Pons (tissue), 1 donor: ENCODE data around the gene A4GALT.
A peak's percentile ranks its signal among the peaks of the same experiment; 100 is the strongest.
"Not testable (repeated sequence)": the region's sequence is repeated elsewhere in the genome, so short reads cannot be mapped to it uniquely, and the experiment has no call there.

Source experiments
- DNase-seq: peaks from one replicate; pipeline ENCODE4 v3.0.0-alpha.2; 2016; ENCODE audit warnings: low spot score

Gene A4GALT

DNA sequence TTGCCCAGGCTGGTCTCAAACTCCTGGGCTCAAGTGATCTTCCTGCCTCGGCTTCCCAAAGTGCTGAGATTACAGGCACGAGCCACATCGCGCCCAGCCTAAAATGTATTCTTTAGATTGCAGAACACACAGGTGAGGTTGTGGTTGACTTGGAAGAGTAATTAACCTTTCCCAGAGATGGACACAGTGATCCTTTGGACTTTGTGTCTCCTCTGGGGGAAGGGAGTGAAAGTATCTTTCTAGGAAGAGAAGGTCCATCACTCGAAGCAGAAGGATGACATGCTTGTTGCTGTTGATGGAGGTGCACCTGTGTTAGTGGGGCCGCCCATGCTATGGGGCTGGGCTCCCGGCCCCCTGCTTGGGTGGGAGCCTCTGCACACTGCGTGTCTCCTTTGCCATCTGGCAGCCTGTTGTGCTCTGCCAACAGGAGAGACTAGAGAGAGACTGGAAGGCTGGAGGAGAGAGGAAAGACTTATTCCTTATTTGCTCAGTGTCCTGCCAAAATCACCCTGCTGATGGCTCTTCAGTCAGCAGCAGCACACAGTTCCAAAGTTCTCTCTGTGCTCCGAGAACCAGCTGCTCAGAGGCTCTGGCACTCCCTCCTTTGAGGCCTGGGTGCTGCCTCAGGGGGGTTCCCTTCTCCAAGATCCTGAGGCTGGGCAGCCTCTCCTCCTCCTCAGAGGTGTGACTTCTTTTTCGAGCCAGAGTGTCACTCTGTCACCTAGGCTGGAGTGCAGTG lies 38.4 kb downstream of the A4GALT start:
- DNase-seq: no peak

DNA sequence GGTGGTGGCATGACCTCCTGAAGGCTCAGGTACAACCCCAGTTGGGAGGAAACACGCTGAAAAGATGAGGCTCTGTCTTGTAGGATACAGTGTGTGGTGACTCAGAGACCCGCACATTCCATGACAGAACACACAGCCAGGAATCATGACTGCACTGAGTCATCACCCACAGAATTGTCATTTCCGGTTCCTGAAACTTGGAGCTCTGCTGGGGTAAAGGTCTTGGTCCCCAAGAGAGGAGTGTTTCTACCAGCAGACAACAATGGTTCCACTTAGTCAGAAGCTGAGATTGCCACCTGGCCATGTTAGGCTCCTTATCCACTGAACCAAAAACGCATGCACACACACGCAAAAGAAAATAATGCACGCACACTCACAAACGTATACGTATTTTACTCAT lies 40.0 kb downstream of the A4GALT start:
- no peak for DNase-seq

DNA sequence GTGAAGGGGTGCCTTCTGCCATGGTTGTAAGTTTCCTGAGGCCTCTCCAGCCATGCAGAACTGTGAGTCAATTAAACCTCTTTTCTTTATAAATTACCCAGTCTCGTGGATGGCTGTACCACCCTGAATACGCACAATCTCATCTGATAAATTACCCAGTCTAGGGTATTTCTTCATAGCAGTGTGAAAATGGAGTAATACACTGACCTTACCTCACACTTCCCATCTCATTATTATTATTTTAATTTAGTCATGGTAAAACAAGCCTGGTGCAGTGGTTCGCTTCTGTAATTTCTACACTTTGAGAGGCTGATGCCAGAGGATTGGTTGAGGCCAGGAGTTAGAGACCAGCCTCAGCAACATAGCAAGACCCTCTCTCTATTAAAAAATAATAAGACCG lies 41.0 kb downstream of the A4GALT start:
- DNase-seq: no peak

DNA sequence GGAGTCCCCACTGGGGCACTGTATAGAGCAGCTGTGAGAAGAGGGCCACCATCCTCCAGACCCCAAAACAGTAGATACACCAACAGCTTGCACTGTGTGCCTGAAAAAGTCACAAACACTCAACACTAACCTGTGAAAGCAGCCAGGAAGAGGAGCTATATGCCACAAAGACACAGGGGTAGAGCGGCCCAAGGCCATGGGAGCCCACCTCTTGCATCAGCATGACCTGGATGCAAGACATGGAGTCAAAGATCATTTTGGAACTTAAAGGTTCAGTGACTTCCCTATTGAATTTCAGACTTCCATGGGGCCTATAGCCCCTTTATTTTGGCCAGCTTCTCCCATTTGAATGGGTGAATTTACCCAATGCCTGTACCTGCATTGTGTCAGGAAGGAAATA lies 41.8 kb downstream of the A4GALT start:
- no peak for DNase-seq

DNA sequence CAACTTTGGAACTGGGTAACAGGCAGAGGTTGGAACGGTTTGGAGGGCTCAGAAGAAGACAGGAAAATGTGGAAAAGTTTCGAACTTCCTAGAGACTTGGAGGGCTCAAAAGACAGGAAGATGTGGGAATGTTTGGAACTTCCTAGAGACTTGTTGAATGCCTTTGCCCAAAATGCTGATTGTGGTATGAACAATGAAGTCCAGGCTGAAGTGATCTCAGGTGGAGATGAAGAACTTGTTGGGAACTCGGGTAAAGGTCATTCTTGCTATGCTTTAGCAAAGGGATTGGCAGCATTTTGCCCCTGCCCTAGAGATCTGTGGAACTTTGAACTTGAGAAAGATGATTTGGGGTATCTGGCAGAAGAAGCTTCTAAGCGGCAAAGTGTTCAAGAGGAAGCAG lies 42.7 kb downstream of the A4GALT start:
- DNase-seq: not testable (repeated sequence)

DNA sequence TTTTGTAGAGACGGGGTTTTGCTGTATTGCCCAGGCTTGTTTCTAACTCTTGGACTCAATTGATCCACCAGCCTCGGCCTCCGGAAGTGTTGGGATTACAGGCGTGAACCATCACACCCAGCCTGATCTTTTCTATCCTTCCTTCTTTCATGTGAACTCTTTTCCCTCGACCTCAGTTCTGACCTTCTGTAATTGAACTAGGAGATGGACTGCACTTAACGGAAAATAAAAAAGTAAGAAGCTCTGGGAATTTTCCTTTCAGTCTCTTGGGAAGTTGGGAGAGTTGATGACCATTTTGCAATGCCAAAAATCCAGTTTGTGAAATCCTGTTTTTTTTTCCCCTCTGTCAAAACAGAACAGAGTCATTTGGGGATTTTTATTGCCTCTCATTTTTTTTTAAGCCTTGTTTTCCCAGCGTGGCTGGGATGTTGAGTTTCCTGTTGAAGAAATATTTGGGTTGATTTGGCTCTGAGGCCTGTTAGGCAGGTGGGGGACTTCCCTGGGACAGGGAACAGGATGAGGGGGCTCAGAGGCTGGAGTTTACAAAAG lies 44.5 kb downstream of the A4GALT start:
- no peak for DNase-seq

DNA sequence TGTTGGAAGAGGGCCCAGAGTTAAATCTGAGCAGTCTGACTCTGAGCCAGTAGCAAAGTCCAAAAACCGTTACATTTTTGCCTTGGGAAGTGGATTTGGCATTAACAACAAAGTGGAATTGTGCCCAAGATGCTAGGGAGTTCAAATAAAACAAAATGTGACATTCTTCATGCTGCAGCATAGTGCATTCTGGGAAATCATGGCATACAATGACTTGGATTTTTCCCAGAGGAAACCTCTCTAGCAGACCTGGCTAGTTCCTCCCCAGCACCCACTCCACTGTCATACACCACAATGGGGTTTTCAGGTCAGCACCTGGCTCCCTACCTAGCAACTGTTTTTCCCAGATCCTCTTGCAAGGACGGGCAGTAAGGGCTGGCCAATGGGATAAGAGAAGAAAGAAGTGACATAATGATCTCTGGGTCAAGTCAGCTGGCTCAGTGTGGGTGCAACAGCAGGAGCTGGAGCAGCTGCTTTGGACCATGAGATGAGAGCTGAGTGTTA lies 46.7 kb downstream of the A4GALT start:
- DNase-seq: no peak

DNA sequence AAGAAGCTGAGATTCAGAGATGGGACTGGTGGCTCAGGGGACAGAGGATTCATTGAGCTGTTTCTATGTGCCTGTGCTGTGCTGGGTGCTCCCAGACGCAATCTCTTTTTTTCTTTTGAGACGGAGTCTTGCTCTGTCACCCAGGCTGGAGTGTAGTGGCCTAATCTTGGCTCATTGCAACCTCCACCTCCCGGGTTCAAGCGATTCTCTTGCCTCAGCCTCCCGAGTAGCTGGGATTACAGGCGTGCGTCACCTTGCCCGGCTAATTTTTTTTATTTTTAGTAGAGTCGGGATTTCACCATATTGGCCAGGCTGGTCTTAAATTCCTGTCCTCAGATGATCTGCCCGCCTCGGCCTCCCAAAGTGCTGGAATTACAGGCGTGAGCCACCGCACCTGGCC lies 47.6 kb downstream of the A4GALT start:
- not testable (repeated sequence) for DNase-seq

DNA sequence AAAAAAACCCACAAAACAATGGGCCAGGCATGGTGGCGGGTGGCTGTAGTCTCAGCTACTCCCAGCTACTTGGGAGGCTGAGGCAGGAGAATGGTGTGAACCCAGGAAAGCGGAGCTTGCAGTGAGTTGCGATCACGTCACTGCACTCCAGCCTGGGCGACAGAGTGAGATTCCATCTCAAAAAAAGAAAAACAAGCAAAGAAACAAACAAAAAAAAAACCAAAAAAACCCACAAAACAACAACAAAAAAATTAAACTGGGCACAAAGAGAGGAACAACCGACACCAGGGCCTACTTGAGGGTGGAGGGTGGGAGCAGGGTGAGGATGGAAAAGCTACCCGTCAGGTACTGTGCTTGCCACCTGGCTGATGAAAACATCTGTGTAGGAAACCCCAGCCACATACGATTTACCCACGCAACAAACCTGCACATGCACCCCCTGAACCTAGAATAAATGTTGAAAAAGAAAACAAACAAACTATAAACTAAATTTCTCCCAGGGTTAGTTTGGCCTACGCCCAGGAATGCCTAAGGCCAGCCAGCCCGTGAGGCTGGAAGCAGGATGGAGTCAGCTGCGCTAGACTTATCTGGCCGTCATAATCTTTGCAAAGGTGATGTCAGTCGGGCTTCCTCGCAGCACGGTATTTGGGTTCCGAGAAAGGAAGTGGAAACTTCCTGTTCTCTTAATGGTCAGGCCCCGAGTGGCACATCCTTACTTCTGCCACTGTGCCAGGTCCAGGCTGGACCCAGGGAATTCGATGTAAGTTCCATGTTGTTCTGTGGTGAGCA lies 49.6 kb downstream of the A4GALT start:
- no peak for DNase-seq

DNA sequence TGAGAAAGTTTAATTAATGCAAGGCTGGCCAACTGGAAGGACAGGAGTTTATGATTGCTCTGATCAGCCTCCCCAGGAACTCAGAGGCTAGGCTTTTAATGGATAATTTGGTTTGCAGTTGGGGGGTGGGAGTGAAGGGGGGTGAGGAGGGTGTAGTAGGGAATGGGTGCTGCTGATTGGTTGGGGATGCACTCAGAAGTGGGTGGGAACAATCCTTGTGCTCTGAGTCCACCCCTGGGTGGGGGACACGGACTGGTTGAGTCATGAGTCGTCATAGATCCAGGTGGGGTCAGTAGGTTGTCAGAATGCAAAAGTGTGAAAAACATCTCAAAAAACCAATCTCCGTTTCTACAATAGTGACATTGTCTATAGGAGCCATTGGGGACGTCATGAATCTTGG lies 50.6 kb downstream of the A4GALT start:
- no peak for DNase-seq

DNA sequence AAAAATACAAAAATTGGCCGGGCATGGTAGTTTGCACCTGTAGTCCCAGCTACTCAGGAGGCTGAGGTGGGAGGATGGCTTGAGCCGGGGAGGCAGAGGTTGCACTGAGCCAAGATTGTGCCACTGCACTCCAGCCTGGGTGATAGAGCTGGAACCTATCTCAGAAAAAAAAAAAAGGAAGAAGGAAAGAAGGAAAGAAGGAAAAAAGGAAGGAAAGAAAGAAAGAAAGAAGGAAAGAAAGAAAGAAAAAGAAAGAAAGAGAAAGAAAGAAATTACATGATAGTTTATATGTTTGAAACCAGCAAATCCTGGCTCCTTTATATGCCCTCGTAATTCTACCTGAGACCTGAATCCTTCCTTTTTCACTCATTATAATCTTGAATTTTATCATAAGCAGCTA lies 54.3 kb downstream of the A4GALT start:
- DNase-seq: not testable (repeated sequence)

DNA sequence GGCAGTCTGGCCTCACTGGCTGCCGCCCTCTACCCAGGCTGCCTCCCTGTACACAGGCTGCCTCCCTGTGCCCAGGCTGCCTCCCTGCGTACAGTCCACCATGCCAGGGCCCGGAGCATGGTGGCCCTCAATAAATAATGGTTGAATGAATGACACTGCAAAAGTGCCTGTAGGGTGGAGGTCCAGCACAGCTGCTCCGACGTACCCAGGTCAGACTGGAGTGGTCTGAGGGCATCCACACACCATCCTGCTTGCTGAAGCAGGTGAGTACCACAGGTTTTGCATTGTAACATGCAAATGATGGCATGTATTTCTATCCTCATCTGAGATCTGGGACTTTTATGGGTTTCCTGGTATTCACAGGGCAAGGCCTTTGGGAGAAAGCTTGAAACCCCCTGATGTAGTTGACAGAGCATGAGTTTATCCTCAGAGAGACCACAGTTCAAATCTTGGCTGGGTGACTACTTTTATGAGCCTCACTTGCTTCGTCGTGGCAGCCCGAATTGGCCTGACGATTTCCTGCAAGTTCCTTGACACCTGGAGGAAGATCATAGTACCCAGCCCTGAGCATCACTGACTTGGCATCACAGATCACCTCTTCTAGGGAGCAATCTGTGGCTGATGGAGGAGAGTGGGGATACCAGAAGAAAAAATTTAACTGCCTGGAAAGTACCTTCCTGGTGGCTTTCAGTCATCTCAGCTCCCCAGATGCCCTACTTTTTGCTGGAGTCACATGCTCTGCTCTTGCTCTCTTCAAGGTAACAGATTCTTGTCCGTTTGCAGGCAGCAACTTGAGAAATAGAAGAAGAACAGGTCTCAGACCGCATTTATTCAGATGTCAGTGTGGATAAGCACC lies 55.5 kb downstream of the A4GALT start:
- DNase-seq: no peak

DNA sequence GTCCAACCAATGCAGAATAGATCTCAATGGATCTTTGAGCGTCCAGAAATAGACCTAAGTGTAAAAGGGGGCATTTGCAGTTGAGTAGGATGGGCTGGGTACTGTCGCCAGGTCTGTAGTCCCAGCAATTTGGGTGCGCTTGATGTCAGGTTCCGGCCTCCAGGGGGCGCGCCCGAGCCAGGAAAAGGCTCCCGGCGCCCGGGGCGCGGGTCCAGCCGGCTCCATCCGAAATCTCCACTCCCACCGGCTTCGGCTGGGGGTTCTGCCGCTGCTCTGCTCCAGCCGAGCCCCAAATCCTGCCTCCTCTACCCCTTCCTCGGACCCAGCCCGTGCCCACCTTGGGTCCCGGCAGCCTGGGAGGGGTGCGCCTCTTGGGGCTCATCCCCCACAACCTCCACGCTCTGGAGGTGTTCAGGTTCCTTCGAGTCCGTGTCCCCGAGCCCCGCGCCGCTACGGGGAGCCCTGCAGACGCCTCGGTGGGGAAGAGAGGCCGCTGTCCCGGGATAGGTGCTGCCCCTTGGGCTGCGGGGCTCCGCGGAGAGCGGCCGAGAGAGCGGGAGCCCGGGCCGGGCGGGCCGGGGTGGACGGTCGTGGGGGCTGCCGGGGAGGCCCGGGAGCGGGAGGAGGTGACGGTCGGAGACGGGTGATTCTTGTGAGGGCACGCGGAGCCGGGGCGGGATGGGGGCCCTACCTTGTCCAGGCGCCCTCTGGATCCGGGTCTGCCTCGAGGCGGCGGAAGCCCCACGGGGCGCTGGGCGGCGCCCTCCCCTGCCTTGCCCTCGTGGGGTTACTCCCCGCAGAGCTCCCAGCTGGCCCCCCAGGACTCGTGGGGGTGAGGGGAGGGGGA lies 58.5 kb downstream of the A4GALT start:
- peak; percentile 50 for DNase-seq

DNA sequence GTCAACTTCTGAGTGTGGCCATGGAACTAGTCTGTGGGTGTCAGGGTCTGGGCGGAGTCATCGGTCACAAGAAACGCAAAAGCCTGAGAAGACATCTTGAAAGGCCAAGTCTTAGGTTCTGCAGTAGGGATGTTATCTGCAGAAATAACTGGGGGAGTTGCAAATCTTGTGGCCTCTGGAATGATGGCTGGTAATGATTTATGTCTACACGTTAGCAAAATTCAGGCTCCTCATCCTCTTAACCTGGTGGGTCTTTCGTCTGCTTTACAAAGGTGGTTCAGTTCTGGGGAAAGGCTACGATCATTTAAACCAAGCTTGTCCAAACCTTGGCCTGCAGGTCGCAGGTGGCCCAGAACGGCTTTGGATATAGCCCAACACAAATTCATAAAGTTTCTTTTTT lies 64.1 kb downstream of the A4GALT start:
- DNase-seq: no peak

DNA sequence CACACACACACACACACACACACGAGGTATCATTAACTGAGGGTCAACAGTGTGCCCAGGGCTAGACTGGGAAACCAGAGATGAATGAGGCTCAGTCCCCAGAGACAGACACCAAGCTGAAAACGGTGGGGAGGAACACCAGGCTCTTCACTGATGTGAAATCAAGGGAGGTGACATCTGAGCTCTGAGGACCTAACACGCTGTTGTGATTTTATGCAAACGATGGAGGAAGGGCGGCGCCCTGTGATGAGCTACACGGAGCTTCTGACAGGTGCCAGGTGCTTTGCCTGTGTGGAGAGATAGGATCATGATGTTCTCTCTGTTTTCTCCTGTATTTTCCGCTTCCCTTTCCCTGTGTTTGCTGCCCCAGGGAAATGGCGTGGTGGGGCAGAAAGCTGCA lies 65.0 kb downstream of the A4GALT start:
- DNase-seq: no peak

DNA sequence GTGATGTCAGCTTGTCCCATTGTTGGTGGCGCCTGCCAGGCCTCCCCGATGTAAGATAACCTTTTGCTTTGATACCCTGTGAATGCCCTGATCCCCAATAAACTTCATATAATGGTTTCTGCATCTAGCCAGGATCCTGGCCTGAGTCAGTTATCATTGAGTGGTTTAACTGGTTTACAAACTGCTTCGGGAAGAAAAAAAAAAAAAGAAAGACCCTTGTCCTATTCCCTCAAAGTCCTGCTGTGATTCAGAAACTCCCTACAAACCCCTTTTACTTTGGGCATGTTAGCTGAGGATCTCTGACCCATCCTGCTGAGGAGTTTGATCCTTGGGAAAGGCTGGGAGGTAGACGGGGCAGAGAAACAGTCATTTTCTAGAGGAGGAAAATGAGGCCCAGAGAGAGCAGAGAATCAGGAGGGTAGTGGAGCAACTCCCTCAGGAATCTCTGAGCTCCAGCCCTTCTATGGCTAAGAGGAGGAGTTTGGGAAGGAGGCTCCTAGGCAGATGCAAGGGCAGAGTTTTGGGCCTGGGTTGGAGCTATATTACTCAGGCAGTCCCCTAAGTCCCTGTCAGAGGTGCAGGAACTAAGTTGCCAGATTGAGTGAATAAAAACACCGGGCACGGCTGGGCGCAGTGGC lies 66.1 kb downstream of the A4GALT start:
- no peak for DNase-seq

DNA sequence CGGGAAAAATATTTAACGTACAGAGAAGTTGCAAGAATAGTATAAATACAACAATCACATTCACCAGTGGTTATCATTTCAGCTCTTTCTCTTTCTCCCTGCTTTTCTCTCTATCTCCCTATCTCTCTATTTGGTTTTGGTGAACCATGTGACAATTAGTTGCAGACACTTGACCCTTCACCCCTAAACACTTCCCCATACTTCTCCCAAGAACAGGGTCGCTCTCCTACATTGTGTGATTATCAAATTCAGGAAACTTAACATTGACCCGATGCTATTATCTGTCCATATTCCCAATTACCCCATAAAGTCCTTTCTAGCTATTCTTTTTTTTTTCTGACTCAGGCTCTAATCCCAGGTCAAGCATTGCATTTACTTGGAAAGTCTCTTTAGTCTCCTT lies 66.7 kb downstream of the A4GALT start:
- no peak for DNase-seq

DNA sequence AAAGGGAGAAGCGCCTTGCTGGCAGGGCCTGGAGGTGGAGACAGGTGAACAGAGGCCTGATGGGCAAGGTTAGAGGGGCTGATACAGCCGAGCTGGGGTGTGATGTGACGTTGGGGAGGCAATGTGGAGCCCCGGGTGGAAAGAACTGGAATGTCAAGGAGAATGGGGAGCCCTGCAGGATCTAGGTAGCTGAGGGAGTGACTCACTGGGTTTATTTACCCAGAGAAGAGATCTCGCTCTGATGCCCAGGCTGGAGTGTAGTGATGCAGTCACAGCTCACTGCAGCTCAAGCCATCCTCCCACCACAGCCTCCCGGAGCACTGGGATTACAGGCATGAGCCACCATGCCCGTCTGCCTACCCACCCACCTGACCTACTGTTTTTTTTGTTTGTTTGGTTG lies 69.5 kb downstream of the A4GALT start:
- no peak for DNase-seq

DNA sequence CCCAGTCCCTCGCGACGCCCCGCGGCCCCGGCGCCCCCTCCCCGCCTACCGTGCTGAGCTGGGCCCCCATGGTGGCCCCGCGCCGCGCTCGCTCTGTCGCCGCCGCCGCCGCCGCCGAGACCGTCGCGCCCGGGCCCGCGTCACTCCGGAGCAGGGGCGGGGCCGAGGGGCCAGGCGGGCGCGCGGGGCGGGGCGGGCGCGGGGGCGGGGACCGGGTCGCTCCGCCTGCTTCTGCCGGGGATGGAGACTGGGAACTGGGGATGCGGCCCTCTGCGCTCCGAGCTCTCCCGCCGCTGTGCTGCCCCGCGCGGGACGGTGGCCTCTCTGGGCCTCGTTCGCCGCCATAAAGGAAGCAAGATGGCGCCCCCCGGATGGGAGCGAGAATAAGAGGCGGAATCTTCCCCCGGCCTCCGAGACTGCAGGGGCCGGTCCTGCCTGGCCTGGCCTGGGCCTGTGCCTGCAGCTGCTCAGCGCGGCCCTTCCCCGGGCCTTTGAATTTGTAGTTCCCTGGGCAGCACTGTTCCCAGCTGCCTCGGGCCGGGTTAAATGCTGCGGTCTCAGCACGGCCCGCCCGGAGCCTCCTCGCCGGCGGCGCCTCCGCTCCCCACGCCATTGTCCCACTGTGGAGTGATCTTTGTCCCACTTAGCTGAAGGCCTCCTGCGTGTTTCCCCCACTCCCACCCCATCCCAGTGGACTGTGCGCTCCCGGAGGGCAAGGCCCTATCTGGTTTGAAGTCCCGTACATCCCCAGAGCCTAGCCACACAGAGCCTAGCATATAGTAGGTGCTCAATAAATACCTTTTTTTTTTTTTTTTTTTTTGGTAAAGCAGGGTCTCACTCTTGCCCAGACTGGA lies 71.2 kb downstream of the A4GALT start, which contains the start of gene CYB5R3:
Gene CYB5R3 (minus strand): TSS at position 147 of the 854 bp plus-strand sequence. CDS start 77 bp downstream, at position 70.
- peak; percentile 56 for DNase-seq
